ENCODE results near the gene VMP1.

The VMP1 gene

DNA sequence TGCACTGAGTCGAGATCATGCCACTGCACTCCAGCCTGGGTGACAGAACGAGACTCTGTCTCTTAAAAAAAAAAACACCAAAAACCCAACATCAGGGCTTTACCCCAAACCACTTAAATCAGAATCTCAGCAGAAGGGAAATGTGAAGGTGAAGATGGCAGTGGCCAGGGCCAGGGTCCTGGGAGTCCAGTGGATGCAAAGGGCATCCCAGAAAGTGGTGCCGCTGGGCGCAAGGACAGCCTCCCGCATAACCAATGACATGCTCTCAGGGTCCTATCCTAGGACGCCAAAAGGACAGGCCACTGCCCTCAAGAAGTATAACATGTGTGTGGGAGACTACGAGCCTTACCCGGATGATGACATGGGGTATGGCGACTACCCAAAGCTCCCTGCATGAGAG is 177.4 kb downstream of the VMP1 start:
- TF ChIP-seq ZFX (IDR thresholded peaks at IDR 0.05), result no peak
- TF ChIP-seq, protein P1, sequence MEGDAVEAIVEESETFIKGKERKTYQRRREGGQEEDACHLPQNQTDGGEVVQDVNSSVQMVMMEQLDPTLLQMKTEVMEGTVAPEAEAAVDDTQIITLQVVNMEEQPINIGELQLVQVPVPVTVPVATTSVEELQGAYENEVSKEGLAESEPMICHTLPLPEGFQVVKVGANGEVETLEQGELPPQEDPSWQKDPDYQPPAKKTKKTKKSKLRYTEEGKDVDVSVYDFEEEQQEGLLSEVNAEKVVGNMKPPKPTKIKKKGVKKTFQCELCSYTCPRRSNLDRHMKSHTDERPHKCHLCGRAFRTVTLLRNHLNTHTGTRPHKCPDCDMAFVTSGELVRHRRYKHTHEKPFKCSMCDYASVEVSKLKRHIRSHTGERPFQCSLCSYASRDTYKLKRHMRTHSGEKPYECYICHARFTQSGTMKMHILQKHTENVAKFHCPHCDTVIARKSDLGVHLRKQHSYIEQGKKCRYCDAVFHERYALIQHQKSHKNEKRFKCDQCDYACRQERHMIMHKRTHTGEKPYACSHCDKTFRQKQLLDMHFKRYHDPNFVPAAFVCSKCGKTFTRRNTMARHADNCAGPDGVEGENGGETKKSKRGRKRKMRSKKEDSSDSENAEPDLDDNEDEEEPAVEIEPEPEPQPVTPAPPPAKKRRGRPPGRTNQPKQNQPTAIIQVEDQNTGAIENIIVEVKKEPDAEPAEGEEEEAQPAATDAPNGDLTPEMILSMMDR (conservative IDR thresholded peaks at IDR 0.05), result no peak
- H3K27ac ChIP-seq, result no peak overlapping the region

DNA sequence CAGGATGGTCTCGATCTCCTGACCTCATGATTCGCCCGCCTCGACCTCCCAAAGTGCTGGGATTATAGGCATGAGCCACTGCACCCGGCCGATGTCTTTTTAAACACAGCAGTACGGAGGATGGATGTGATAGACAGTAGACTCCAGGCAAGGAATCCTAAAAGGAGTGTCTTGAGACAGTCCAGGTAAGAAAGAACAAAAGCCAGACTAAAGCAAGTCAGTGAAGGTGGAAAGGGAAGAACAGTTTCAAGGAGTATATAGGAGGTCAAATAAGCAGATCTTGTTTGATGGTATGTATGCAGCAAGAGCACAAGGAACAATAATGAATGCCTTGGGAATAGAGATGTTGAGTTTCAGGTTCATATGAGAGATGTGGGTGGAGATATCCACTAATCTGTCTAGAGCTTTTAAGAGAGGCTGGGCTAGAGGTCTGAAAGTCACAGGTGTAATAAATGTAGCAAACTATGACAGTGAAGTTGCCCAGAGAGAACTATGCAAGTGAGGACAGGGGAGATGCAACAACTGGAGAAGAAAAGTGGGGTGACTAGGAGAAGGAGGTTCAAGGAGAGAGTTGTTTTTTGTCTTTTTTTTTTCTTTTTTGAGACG is 180.8 kb downstream of the VMP1 start:
- no peak overlapping the region for H3K27ac ChIP-seq
- TF ChIP-seq ZFX (IDR thresholded peaks at IDR 0.05), result no peak
- TF ChIP-seq, protein P1 (conservative IDR thresholded peaks at IDR 0.05), result no peak

DNA sequence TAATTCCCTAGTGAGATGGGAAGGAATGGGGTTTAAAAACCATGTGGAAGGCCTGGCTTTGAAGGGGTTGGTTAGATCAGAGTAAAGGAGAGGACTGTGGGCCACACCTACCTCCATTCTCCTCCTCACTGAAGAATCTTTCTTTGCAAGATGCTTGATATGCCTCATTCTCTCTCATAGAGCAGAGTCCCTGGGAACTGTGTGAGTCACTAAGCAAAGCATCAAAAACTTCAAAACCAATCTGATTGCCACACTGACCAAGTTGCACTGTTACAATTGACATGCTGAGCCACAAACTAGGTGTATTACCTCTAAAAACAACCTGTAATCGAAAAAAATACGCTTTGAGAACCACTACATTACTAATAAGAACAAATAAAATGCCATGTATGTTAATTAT is 183.3 kb downstream of the VMP1 start:
- TF ChIP-seq, protein P1 (conservative IDR thresholded peaks at IDR 0.05), result no peak
- TF ChIP-seq ZFX (IDR thresholded peaks at IDR 0.05), result no peak
- no peak overlapping the region; the same call in 1 of the 2 replicates for H3K27ac ChIP-seq
